GM12873 (cell line): ENCODE results near the gene RAPGEF2.

Experiments
- CTCF ChIP-seq: IDR thresholded peaks from 2 replicates; pipeline ENCODE4 v1.5.1; 2012; ENCODE audit warnings: low read depth, mild to moderate bottlenecking, moderate library complexity, low read length, control low read depth; ENCODE audit not compliant: insufficient read depth; ENCODE audit errors: missing control alignments

The RAPGEF2 gene

GRCh38 chr4:159102622-159103383 lies at the start of gene RAPGEF2:
TSS of gene RAPGEF2 (plus strand) at chr4:159103079. CDS start at chr4:159104163, 1,084 bp downstream.
- TF ChIP-seq CTCF: no peak

GRCh38 chr4:159055833-159056232 lies 47.0 kb upstream of the RAPGEF2 start:
- TF ChIP-seq CTCF: no peak

- no peak for TF ChIP-seq CTCF
These were observed 42.7 kb upstream of the RAPGEF2 start for GRCh38 chr4:159060161-159060560.

GRCh38 chr4:159062381-159062780 lies 40.5 kb upstream of the RAPGEF2 start:
- no peak for TF ChIP-seq CTCF

- TF ChIP-seq CTCF: no peak
These were observed 37.2 kb upstream of the RAPGEF2 start for GRCh38 chr4:159065513-159066240.

GRCh38 chr4:159069922-159070321 lies 33.0 kb upstream of the RAPGEF2 start:
- no peak for TF ChIP-seq CTCF

GRCh38 chr4:159070742-159071141 lies 32.1 kb upstream of the RAPGEF2 start:
- TF ChIP-seq CTCF: no peak
